Neural progenitor cell (in vitro differentiated cells): ENCODE data around the gene NCK1.

Source experiments
- EZH2 ChIP-seq: fragments of 200-600 bp; sonication (generic); IDR thresholded peaks from 2 replicates; pipeline ENCODE4 v1.6.1; 2017; ENCODE audit warnings: antibody characterized with exemption, mild to moderate bottlenecking, moderate library complexity
- EZH2phosphoT487 ChIP-seq: fragments of 200-600 bp; sonication (generic); IDR thresholded peaks from 2 replicates; pipeline ENCODE4 v1.6.1; 2017; ENCODE audit warnings: antibody characterized with exemption
- TF ChIP-seq, protein P1 (sequence below): fragments of 200-600 bp; sonication (generic); IDR thresholded peaks from 2 replicates; pipeline ENCODE4 v1.5.1; 2017; ENCODE audit warnings: antibody characterized with exemption, mild to moderate bottlenecking

DNA sequence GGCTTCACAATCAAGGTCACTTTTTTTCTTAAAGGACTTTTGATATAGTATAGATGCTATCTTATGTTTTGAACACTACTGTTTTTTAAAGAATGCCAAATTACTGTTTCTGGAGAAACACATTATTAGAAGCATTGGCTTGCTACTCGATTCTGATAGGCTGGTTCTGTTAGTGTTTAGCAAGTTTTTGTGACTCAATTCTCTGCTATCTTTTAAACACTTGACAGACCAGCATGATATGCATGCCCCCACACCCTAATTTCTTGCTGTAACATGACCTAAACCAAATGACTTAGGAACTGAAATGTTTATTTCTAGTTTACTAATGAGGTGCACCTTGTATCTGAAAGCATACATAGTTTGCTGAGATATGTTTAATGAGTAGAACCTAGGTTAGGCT lies 90.3 kb downstream of the NCK1 start:
- TF ChIP-seq, protein P1, sequence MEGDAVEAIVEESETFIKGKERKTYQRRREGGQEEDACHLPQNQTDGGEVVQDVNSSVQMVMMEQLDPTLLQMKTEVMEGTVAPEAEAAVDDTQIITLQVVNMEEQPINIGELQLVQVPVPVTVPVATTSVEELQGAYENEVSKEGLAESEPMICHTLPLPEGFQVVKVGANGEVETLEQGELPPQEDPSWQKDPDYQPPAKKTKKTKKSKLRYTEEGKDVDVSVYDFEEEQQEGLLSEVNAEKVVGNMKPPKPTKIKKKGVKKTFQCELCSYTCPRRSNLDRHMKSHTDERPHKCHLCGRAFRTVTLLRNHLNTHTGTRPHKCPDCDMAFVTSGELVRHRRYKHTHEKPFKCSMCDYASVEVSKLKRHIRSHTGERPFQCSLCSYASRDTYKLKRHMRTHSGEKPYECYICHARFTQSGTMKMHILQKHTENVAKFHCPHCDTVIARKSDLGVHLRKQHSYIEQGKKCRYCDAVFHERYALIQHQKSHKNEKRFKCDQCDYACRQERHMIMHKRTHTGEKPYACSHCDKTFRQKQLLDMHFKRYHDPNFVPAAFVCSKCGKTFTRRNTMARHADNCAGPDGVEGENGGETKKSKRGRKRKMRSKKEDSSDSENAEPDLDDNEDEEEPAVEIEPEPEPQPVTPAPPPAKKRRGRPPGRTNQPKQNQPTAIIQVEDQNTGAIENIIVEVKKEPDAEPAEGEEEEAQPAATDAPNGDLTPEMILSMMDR: no peak
- no peak for TF ChIP-seq EZH2
- no peak for TF ChIP-seq EZH2phosphoT487
